H1 (cell line): ENCODE results near the gene FERMT2.

Experiments used
- CREB1 ChIP-seq: IDR thresholded peaks from 2 replicates; pipeline ENCODE4 v1.6.1; 2012; ENCODE audit warnings: inconsistent platforms
- CTBP2 ChIP-seq: IDR thresholded peaks from 2 replicates; pipeline ENCODE4 v1.7.0; 2011; ENCODE audit warnings: borderline replicate concordance, mild to moderate bottlenecking, moderate library complexity, mixed read lengths, low read length; ENCODE audit not compliant: insufficient read depth, insufficient read length
- CTCF ChIP-seq, 3 experiments: IDR thresholded peaks; 1 replicate in 2 of 3; 2 replicates in 1 of 3; pipeline versions ENCODE4 v1.5.1 to v1.6.1; 2011; ENCODE audit warnings: low read length in 3 of 3, mild to moderate bottlenecking in 3 of 3, inconsistent platforms in 2 of 3, low read depth in 1 of 3, moderate library complexity in 1 of 3; ENCODE audit not compliant: insufficient read depth in 1 of 3; ENCODE audit errors: control extremely low read depth in 1 of 3
- EZH2 ChIP-seq: fragments of 200-600 bp; sonication (generic); IDR thresholded peaks from 2 replicates; pipeline ENCODE4 v1.7.1; 2012; ENCODE audit warnings: low read depth, mild to moderate bottlenecking, moderate library complexity, low read length, inconsistent platforms; ENCODE audit not compliant: severe bottlenecking
- POLR2A ChIP-seq, 2 experiments: IDR thresholded peaks; 1 replicate in 1 of 2; 2 replicates in 1 of 2; pipeline ENCODE4 v1.6.1; 2011; ENCODE audit warnings: low read depth in 2 of 2, low read length in 2 of 2, mild to moderate bottlenecking in 2 of 2; ENCODE audit errors: control extremely low read depth in 1 of 2
- RAD21 ChIP-seq, 2 experiments: IDR thresholded peaks in 1 of 2; conservative IDR thresholded peaks in 1 of 2; 2 replicates each; pipeline ENCODE4 v1.6.1; 2011; ENCODE audit warnings: low read depth in 2 of 2, low read length in 2 of 2, improper control_type of control experiment in 1 of 2, inconsistent platforms in 1 of 2, mild to moderate bottlenecking in 1 of 2, moderate library complexity in 1 of 2
- RFX5 ChIP-seq: IDR thresholded peaks from 2 replicates; pipeline ENCODE4 v1.6.1; 2011; ENCODE audit warnings: low read depth, low read length, improper control_type of control experiment, borderline replicate concordance
- RNF2 ChIP-seq: fragments of 200-900, 300-1000 bp; sonication (generic); IDR thresholded peaks from 2 replicates; pipeline ENCODE4 v1.7.1; 2016; ENCODE audit warnings: borderline replicate concordance, low read depth, mild to moderate bottlenecking, antibody characterized with exemption, low read length; ENCODE audit not compliant: poor library complexity, severe bottlenecking; ENCODE audit errors: missing control alignments
- ZNF274 ChIP-seq: IDR thresholded peaks from 2 replicates; pipeline ENCODE4 v1.7.0; 2012; ENCODE audit warnings: low read length, borderline replicate concordance; ENCODE audit errors: extremely low read depth

GRCh38 chr14:52935833-52936232, 15.0 kb downstream of the FERMT2 start:
- no peak for TF ChIP-seq EZH2
- no peak for TF ChIP-seq POLR2A (IDR thresholded peaks at IDR 0.05; ENCODE audit: control extremely low read depth in 1 of 2, low read depth in 2 of 2, low read length in 2 of 2)
- TF ChIP-seq RFX5: no peak
- TF ChIP-seq RNF2: no peak
- no peak for TF ChIP-seq CREB1
- no peak for TF ChIP-seq CTCF (IDR thresholded peaks at IDR 0.05; ENCODE audit: control extremely low read depth in 1 of 3, insufficient read depth in 1 of 3, low read depth in 1 of 3, low read length in 3 of 3)
- TF ChIP-seq ZNF274: no peak
- no peak for TF ChIP-seq CTBP2
- no peak for TF ChIP-seq RAD21 (IDR thresholded peaks at IDR 0.05 in 1 of 2, conservative IDR thresholded peaks at IDR 0.05 in 1 of 2; ENCODE audit: low read depth in 2 of 2, low read length in 2 of 2)
